Stimulated activated CD4-positive, alpha-beta T cell treated with anti-CD3 and anti-CD28 coated beads, Interleukin-12 subunit alpha, Interleukin-12 subunit beta, amount 100 ng/mL, for 48 hours (primary cell): ENCODE data around the gene KPNA1.
"Not testable (repeated sequence)": the region's sequence is repeated elsewhere in the genome, so short reads cannot be mapped to it uniquely, and the experiment has no call there.

ENCODE experiments used
- DNase-seq, 3 donors: peaks; one replicate each; pipeline ENCODE4 v3.0.0-alpha.2; 2020; ENCODE audit warnings: low read depth in 2 of 3, low spot score in 1 of 3

KPNA1 gene

DNA sequence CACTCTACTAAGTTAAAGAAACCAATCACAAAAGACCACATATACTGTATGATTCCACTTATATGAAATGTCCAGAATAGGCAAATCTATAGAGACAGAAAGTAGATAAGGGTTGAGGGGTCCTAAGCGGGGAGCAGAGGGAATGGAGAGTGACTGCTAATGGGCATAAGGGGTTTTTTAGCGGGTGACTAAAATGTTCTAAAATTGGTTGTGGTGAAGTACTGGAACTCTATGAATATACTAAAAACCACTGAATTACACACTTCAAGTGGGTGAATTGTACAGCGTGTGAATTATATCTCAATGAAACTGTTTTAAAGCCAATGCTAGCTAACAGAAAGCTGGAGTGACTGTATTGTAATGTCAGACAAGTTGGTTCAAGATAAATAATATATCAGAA is 33.3 kb downstream of the KPNA1 start:
- DNase-seq, result no peak

DNA sequence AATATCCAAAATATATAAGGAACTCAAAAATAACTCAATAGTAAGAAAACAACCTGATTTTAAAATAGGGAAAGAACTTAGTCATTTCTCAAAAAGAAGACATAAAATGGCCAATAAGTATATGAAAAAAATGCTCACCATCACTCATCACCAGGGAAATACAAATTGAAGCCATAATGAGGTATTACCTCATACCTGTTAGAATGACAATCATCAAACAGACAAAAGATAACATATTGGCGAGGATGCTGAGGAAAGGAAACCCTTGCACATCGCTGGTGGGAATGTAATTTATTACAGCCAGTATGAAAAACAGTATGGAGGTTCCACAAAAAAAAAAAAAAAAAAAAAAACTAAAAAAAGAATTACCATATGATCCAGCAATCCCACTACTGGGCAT is 38.2 kb downstream of the KPNA1 start:
- no peak for DNase-seq

DNA sequence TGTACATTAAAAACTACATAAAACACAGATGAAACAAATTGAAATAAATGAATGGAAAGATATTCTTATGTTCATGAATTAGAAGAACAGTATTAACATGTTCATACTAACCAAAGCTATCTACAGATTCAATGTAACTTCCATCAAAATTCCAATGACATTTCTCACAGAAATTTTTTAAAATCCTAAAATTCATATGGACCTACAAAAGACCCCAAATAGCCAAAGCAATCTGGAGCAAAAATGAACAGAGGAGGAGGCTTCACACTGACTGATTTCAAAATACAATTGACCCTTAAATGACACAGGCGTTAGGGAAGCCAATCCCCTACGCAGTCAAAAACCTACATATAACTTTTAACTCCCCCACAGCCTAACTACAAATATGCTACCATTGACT is 39.4 kb downstream of the KPNA1 start:
- no peak for DNase-seq

DNA sequence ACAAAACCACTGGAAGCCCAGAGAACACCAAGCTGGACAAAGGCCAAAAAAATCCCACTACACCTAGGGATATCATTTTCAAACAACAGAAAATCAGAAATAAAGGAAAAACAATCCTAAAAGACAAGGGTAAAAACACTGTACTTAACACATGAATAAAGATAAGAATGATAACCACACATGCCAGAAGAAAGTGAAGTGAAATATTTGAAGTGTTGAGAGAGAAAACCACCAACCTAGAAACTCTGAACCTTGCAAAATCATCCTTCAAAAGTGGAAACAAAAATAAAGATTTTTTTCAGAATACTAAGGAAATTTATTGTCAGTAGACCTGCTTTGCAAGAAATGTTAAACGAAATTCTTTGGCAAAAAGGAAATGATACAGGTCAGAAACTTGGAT is 45.1 kb downstream of the KPNA1 start:
- DNase-seq, result no peak

DNA sequence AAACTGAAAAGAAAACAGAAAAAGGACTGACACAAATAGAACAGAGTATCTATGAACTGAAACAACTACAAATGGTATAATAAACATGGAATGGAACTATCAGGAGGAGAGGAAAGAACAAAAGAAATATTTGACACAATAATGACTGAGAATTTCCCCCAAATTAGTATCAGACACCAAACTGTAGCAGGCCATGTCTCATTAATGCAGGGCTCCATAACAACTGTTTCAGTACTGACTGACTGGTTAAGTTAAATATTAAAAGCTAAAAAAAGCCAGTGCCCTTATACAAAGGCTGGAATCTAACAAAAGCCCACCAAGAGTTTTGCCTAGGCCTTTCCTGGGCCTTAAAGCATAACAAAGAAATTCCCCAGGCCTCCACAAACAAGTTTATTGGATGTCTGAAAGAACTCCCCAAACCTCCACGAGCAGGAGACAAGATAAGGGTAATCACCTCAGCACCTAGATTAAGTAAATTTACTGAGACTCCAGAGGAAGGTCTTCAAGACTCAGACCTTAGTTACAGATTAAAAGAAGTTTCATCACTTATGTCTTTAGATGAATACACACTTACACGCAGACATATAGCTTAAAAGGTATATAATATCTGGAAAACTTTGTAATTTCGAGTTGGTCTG is 45.7 kb downstream of the KPNA1 start:
- no peak for DNase-seq

DNA sequence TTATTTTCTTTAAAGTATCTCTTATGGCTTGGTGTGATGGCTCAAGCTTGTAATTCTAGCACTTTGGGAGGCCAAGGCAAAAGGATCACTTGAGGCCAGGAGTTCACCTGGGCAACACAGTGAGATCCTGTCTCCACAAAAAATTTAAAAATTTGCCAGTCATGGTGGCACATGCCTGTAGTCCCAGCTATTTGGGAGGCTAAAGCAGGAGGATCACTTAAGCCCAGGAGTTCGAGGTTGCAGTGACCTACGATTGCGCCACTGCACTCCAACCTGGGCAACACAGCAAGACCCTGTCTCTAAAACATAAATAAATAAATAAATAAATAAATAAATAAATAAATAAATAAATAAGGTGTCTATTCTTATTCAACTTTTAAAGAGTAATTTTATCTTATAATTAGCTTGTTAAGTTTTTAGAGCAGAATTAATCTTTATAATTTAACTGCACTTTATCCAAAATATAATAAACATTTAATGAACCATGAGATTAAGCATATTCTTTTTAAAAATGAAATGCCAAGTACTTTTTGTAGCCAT is 48.0 kb downstream of the KPNA1 start:
- DNase-seq, result no peak

DNA sequence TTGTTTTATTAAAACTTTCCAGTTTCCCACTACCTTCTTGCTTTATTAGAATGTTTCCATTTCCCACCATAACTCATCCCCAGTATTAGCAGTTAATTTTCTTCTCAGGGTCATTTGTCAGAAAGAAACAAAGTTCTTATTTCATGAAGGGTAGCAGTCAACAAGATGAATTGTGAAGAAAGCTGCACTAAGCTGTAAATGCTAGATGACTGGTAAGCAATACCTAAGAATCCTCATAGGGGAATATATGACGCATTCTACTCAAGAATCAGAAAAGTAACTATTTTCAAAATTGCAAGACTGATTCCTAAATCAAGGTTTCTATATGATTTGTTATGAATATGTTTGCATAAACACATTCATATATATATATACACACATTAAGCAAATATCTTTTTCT is 50.1 kb downstream of the KPNA1 start:
- no peak for DNase-seq

DNA sequence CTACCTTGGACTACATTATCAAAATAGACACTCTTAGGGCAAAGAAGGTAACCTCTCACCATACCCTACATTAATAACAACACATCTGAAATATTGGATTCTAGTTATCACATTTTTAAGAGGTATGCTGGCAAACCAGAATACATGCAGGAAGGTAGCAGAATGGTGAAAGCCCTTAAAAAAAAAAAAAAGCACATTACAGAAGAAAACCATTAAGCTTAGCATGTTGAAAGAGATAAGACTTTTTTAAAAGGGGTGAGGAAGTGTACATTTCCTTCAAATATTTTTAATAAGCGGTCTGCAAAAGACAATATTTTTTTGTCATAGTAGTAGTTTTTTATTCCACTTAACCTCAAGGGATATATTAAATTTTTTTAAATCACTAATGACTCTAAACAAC is 52.3 kb downstream of the KPNA1 start:
- DNase-seq, result no peak

DNA sequence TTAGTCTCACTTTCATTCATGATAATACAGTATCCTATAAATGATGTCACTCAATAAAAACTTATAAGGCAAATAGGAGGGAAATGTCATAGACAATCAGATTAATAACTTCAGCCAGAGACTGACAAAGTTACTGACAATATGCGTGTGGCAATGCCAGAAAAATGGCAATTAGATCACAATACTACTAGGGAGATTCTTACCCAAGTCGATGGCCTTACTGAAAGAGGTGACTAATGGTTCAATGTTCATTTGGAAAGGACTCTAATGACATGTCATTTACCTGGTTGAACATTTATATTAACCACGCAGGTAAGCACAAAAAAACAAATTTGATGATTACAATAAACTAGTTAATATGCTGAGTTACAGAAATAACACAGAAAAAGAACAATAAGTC is 52.9 kb downstream of the KPNA1 start:
- no peak for DNase-seq

DNA sequence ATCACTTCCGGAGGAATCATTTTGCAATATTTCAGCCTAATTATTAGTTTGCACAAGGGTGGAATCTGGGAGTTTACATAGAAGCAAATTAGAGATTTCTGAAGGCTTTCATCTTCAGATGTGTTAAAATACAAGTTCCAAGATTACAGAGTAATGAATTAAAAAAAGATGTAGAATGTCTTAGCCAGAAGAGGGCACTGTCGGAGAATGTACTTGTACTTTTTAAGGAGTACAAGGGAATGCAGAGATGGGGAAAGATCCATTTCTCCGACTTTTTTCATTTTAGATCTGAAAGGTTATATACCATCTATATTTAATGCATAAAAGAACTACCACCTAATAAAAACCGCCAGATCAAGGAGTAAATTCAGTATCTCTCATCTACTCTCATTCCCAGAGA is 55.7 kb downstream of the KPNA1 start:
- DNase-seq, result no peak

DNA sequence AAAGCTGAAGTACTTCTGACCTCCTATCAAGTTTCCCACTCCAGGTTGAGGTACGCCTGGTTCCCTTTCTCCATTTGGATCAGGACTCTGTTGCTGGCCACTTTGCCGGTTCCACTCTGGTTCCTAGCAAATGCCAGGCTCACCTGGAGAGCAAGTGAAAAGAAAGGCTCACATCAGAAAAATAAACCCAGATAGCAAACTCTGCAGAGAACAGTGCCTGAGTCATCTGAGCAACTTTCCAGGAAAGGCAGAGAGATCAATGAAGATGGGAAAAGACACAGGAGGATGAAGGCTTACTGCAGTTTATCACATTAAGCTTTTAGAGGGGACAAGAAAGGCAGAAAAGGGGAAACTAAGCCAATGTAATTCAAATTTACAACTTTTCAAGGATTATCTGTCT is 57.0 kb downstream of the KPNA1 start:
- no peak for DNase-seq

DNA sequence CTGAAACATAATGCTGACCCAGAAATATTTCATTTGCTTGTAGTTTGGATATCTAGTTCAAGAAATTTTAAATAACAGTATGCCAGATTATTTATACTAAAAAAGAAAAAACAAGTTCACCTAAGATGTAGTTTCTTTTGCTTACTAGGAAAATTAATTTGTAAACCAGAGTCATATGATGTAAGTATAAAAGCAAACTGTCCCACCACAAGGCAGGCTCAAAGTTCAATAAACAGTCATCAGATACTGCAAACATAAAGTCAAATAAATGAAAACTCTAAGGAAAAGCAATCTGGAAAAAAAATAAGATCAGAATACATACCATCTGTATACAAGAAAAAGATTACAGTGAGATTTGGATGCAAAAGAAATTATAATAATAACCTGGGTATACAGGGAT is 58.7 kb downstream of the KPNA1 start:
- DNase-seq, result no peak

DNA sequence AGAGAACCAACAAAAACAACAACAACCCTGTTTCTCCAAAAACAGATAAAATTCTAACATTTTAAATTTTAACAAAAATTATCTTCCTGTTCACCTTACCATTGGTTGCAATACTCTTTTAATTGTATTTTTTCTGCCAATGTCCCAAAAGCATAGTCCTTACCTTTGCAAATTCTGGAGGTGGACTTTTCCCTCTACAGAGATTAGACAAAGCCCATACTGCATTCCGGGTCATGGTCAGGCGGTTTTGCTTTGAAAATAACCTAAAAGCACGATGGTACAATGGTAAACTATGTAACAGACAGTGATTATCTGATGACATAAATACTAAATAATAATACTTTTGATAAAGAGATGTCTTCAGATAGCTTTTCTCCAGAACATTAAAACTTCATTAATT is 63.4 kb downstream of the KPNA1 start:
- DNase-seq, result no peak

DNA sequence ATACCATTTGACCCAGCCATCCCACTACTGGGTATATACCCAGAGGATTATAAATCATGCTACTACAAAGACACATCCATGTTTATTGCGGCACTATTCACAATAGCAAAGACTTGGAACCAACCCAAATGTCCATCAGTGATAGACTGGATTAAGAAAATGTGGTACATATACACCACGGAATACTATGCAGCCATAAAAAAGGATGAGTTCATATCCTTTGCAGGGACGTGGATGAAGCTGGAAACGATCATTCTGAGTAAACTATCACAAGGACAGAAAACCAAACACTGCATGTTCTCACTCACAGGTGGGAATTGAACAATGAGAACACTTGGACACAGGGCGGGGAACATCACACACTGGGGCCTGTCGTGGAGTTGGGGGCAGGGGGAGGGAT is 66.5 kb downstream of the KPNA1 start:
- not testable (repeated sequence) for DNase-seq

DNA sequence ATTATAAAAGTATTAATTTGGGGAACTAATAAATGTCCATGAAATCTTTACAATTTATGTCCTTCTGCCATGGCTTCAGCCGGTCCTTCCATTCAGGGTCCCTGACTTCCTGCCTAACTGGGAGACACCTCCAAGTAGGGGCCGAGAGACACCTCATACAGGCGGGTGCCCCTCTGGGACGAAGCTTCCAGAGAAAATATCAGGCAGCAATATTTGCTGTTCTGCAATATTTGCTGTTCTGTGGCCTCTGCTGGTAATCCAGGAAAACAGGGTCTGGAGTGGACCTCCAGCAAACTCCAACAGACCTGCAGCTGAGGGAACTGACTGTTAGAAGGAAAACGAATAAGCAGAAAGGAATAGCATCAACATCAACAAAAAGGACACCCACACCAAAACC is 70.2 kb downstream of the KPNA1 start:
- not testable (repeated sequence) for DNase-seq

DNA sequence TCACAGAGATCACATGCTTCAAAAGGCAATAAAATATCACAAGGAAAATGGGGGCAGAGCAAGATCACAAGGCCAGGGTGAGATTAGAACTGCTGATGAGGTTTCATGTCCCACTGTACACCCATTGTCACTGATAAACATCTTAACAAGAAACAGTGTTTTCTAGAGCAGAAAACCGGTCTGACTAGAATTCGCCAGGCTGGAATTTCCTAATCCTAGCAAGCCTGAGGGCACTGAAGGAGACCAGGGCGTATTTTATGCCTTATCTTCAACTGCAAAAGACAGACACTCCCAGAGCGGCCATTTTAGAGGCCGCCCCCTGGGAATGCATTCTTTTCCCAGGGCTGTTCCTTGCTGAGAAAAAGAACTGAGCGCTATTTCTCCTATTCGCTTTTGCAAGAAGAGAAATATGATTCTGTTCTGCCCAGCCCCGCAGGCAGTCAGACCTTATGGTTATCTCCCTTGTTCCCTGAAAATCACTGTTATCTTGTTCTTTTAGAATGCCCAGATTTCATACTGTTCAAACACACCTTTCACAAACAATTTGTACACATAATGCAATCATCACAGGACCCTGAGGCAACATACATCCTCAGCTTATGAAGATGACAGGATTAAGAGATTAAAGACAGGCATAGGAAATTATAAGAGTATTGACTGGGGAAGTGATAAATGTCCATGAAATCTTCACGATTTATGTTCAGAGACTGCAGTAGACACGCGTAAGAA is 70.8 kb downstream of the KPNA1 start:
- DNase-seq, result not testable (repeated sequence)

DNA sequence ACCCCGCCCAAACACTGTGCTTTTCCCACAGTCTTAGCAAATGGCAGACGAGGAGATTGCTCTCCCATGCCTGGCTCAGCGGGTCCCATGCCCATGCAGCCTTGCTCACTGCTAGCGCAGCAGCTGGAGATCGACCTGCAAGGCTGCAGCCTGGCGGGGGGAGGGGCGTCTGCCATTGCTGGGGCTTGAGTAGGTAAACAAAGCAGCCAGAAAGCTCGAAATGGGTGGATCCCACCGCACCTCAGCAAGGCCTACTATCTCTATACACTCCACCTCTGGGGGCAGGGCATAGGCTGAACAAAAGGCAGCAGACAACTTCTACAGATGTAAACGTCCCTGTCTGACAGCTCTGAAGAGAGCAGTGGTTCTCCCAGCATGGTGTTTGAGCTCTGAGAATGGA is 71.6 kb downstream of the KPNA1 start:
- no peak for DNase-seq

DNA sequence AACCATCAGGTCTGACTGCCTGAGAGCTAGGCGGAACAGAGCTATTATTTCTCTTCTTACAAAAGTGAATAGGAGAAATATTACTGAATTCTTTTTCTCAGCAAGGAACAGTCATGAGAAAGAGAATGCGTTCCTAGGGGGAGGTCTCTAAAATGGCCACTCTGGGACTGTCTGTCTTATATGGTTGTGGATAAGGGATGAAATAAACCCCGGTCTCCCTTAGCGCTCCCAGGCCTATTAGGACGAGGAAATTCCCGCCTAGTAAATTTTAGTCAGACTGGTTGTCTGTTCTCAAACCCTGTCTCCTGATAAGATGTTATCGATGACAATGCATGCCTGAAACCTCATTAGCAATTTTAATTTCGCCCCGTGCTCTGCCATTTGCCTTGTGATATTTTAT is 78.8 kb downstream of the KPNA1 start:
- no peak for DNase-seq

DNA sequence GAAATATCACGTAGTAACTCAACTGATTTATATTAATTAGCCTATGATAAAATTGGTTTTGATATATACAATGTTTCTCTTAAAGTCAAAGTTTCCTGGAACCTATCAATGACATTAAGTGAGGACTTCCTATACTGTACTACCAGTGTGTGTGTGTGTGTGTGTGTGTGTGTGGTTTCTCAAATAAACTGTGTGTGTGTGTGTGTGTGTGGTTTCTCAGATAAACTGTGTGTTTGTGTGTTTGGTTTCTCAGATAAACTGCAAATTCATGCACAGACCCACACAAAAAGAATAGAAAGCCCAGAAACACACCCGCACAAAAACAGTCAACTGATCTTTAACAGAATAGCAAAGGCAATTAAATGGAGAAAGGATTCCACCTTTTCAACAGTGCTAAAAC is 84.4 kb downstream of the KPNA1 start:
- no peak for DNase-seq

DNA sequence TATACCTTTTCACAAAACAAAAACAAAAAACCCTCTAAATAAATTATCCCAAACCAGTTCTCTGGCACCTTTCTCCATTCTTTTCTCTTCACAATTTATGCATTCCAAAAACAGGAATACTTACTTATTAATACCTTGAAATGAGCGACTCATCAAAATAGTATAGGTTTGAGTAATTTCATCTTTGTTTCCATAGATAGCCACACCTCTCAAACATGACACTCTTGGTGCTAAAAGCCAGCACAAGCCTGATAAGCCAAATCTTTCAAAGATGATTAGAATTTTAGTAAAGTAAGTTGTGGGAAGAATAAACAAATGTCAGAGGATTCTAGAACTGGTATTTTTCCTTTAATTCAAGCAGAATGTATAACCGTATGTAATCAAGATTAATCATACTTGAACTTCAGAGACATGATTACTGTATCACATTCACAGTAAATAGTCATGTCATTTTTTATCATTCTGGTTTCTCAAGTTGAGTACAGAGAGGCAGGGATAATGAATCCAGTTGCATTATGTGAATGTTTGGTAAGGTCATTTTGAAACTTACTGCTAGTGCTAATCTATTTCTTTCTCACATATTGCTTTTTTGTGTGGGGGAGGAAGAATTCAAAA is 86.8 kb downstream of the KPNA1 start:
- no peak for DNase-seq

DNA sequence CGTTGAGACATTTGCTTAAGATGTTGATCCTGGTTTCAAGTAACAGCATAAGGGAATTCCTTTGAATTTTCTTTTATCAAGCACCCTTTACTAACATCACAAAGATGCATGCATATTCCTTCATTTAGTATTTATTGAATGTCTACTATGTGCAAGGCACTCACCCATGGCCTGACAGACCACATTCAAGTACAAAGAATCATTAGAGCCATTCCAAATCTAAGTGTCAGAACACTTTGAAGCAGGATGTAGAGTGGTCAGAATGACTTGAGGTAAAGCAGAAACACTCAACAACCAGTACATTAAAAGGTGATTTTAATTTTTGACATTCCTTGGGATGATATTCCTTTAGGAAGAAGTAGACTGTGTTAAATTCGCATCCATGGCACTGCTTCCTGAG is 92.9 kb downstream of the KPNA1 start:
- no peak for DNase-seq

DNA sequence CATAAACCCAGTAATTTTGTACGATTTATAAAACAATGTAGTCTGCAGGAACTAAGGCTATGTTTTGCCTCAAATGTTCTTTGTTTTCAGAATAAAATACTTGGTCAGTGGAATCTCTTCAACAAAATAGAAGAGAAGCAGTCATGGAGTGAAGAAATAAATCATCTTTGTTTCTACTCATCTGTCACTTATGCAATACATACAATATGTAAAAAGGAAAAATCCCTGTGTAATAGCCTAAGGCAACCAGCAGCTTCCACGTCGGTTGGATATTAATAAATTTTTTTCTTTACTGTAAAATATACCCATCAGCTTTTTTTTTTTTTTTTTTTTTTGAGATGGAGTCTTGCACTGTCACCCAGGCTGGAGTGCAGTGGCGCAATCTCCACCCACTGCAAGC is 93.6 kb downstream of the KPNA1 start:
- DNase-seq, result no peak

DNA sequence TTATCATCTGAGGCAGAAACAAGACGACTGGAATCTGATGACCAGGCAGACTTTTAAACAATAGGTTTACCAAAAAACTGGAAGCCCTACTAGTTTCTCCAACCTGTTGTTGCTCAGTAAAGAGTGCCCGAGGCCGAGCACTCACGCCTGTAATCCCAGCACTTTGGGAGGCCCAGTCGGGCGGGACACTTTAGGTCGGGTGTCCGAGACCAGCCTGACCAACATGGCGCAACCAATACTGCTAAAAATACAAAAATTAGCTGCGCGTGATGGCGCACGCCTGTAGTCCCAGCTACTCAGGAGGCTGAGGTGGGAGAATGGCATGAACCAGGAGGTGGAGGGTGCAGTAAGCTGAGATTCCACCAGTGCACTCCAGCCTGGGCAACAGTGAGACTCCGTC is 97.8 kb downstream of the KPNA1 start:
- DNase-seq, result no peak
